Activated CD8-positive, alpha-beta T cell treated with anti-CD3 and anti-CD28 coated beads for 36 hours (primary cell): ENCODE data around the gene ZNF750. TPM values are rescaled to one million over a fixed set of nuclear protein-coding genes. Genes with fewer than 3 reads are reported as not detected.

Experiments
- ATAC-seq: fragments of 200-7000 bp; cut with Tn5 transposase; one replicate; pipeline ENCODE4 v1.10.0; 2021; ENCODE audit warnings: mild to moderate bottlenecking, moderate library complexity
- CTCF ChIA-PET: fragments of 350-600 bp; sonication (Branson Sonifier 250); formaldehyde crosslinking; loops from one replicate; lab custom pipeline; 2021; ENCODE audit warnings: antibody characterized with exemption; lab: Charles Lee
- POLR2A ChIA-PET: fragments of 350-600 bp; sonication (Branson Sonifier 250); formaldehyde crosslinking; loops from one replicate; lab custom pipeline; 2021; ENCODE audit warnings: antibody characterized with exemption; lab: Charles Lee
- DNase-seq: peaks from one replicate; pipeline ENCODE4 v3.0.0-alpha.2; 2020
- H3K27ac Mint-ChIP-seq: one replicate; pipeline ENCODE4 v1.8.0; 2021; ENCODE audit warnings: mild to moderate bottlenecking, mixed read lengths
- H3K27me3 Mint-ChIP-seq: one replicate; pipeline ENCODE4 v1.8.0; 2021; ENCODE audit warnings: mixed read lengths
- H3K36me3 Mint-ChIP-seq: one replicate; pipeline ENCODE4 v1.8.0; 2021; ENCODE audit warnings: low read depth, mixed read lengths
- H3K4me1 Mint-ChIP-seq: one replicate; pipeline ENCODE4 v1.8.0; 2021; ENCODE audit warnings: low read depth, mixed read lengths
- H3K4me3 Mint-ChIP-seq: one replicate; pipeline ENCODE4 v1.8.0; 2021; ENCODE audit warnings: mild to moderate bottlenecking, moderate library complexity, mixed read lengths
- H3K9me3 Mint-ChIP-seq: one replicate; pipeline ENCODE4 v1.8.0; 2021; ENCODE audit warnings: mixed read lengths
- intact Hi-C: fragments of 100-400 bp; cut with micrococcal nuclease; formaldehyde crosslinking; loops from one replicate; pipeline ENCODE4 v1.10.0; 2022
- total RNA-seq, 2 experiments: library from RNA; stranded (reverse); gene quantifications; one replicate each; pipeline ENCODE4 v1.2.3, GENCODE V29; 2021
- TF ChIP-seq, protein P1 (sequence below): fragments of 200-600 bp; IDR thresholded peaks from one replicate; pipeline ENCODE4 v1.8.0; 2022; ENCODE audit warnings: antibody characterized with exemption, mild to moderate bottlenecking

ZNF750 gene
- total RNA-seq, 2 experiments from 2014 or later, result not detected

DNA sequence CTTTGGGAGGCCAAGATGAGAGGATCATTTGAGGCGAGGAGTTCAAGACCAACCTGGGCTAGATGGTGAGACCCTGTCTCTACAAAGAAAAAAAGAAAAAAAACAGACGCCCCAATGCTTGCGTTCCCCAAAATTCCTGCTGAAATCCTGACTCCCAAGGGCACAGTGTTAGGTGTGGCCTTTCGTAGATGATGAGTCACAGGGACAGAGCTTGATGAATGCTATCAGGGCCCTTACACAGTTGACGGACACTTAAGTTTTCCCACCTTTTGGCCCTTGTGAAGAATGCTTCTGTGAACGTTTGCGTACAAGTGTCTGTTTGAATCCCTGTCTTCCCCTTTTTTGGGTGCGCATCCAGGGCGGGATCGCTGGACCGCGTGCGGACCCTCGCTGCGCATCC is 16.5 kb upstream of the ZNF750 start:
- no peak for DNase-seq
- intact Hi-C loops, result no loop called here
- no peak overlapping the region for H3K4me3 Mint-ChIP-seq
- H3K27ac Mint-ChIP-seq, result no peak overlapping the region
- H3K4me1 Mint-ChIP-seq, result peaks cover 31% of the 10 kb centered on the region
- TF ChIP-seq, protein P1, sequence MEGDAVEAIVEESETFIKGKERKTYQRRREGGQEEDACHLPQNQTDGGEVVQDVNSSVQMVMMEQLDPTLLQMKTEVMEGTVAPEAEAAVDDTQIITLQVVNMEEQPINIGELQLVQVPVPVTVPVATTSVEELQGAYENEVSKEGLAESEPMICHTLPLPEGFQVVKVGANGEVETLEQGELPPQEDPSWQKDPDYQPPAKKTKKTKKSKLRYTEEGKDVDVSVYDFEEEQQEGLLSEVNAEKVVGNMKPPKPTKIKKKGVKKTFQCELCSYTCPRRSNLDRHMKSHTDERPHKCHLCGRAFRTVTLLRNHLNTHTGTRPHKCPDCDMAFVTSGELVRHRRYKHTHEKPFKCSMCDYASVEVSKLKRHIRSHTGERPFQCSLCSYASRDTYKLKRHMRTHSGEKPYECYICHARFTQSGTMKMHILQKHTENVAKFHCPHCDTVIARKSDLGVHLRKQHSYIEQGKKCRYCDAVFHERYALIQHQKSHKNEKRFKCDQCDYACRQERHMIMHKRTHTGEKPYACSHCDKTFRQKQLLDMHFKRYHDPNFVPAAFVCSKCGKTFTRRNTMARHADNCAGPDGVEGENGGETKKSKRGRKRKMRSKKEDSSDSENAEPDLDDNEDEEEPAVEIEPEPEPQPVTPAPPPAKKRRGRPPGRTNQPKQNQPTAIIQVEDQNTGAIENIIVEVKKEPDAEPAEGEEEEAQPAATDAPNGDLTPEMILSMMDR, result no peak
- no peaks in the 10 kb centered on the region for H3K9me3 Mint-ChIP-seq
- ATAC-seq, result no peak
- peaks cover 12% of the 10 kb centered on the region for H3K36me3 Mint-ChIP-seq
- POLR2A ChIA-PET, result no interaction called here
- no peaks in the 10 kb centered on the region for H3K27me3 Mint-ChIP-seq
- CTCF ChIA-PET, result interaction anchor here (1.4 kb wide), 1 partner anchor 12 kb away, joined by 4 read pairs; no protein-coding TSS in a partner anchor

DNA sequence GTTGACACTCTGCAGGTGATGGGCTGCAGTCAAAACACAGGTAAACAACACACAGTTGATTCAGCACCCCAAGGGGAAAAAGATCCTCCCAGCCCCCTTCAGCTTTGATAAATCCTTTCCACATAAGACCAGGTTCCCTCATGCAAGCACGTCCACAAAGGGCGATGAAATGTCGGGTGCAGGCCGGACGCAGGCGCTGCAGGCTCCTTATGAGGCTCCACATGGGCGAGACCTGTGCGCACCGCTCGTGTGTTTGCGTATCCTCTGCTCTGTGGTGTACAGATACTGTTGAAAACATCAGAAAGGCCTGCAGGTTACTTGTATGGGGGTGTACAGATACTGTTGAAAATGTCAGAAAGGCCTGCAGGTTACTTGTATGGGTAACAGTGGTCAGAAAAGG is 14.4 kb upstream of the ZNF750 start:
- Mint-ChIP-seq H3K4me1 (peaks cover 14% of the 10 kb centered on the region), H3K9me3 (no peaks in the 10 kb centered on the region), H3K27ac (no peak overlapping the region), H3K36me3 (peaks cover 15% of the 10 kb centered on the region), H3K27me3 (no peaks in the 10 kb centered on the region), H3K4me3 (no peak overlapping the region)
- CTCF ChIA-PET, result interaction anchor here (1.3 kb wide), 1 partner anchor 36 kb away, joined by 3 read pairs; no protein-coding TSS in a partner anchor
- ATAC-seq, result no peak
- intact Hi-C loops, result no loop called here
- DNase-seq, result no peak
- TF ChIP-seq, protein P1, result no peak
- POLR2A ChIA-PET, result interaction anchor here (1.3 to 2.0 kb wide), 3 partner anchors 9 to 17 kb away, joined by 3 to 6 read pairs (median 5); no protein-coding TSS in a partner anchor

DNA sequence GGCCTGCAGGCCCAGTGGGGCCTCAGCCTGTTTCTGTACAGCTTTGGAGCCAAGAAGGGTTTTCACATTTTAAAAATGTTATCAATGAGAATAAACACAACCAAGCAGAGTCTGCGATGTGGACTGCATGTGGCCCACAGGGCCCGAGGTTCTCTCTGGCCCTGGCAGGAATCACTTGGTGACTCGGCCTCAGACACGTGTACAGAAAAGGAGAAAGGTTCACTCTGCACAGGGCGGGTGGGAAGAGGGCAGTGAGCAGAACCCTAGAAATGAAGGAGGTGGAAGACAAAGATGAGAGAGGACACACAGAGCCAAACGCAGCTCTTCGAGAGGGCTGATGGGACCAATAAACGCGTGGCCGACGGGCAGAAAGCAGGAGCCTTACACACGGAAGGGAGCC is 11.6 kb upstream of the ZNF750 start:
- DNase-seq, result no peak
- Mint-ChIP-seq H3K9me3 (no peaks in the 10 kb centered on the region), H3K4me3 (no peak overlapping the region), H3K27me3 (no peaks in the 10 kb centered on the region), H3K4me1 (peaks cover 6% of the 10 kb centered on the region), H3K36me3 (peaks cover 10% of the 10 kb centered on the region), H3K27ac (no peak overlapping the region)
- no peak for ATAC-seq
- ChIA-PET CTCF (interaction anchor here (0.7 kb wide), 1 partner anchor 12 kb away, joined by 3 read pairs; no protein-coding TSS in a partner anchor), POLR2A (interaction anchor here (1.4 kb wide), 1 partner anchor 13 kb away, joined by 3 read pairs; no protein-coding TSS in a partner anchor)
- intact Hi-C loops, result no loop called here
- TF ChIP-seq, protein P1, result no peak

DNA sequence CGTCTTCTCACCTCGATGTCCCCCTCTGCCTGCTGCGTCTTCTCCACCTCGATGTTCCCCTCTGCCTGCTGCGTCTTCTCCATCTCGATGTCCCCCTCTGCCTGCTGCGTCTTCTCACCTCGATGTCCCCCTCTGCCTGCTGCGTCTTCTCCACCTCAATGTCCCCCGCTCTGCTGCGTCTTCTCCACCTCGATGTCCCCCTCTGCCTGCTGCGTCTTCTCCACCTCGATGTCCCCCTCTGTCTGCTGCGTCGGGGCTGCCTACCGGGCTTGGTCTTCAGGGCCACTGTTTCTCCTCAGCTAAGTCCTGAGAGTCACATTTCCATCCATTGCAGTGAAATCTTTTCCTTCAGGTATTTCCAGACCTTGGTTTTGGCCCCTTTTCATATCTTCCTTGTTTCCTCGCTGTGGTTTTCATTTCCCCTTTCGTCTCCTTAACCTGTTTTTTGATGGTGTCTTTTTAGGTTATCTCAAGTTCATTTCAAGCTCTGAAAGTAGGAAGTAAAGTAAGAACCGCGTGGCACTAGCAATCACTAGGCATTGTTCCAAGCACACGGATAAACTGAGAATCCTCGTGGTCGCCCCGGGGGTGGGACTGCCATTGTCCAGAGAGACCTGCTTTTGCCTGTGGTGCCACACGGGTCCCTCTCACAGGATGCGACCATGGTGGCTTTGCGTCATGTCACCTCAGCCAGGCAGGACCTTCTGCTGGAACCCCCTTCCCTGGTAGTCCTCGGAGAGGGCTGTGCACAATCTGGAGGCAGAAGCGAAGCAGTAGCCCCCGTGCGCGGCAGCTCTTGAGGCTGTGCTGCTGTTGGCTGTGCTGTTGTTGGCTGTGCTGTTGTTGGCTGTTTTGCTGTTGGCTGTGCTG is 9.5 kb upstream of the ZNF750 start:
- Mint-ChIP-seq H3K9me3 (no peaks in the 10 kb centered on the region), H3K4me3 (no peak overlapping the region), H3K36me3 (peaks cover 8% of the 10 kb centered on the region), H3K27ac (no peak overlapping the region), H3K27me3 (no peaks in the 10 kb centered on the region), H3K4me1 (peaks cover 8% of the 10 kb centered on the region)
- intact Hi-C loops, result no loop called here
- DNase-seq (no peak), ATAC-seq (no peak)
- TF ChIP-seq, protein P1, result no peak
- ChIA-PET CTCF (no interaction called here), POLR2A (no interaction called here)
